Lower leg skin (tissue), 4 donors: ENCODE results near the gene C2orf72. TPM values are rescaled to one million over a fixed set of nuclear protein-coding genes. Genes with fewer than 3 reads are reported as not detected.

Source experiments
- DNase-seq, 2 donors: peaks; one replicate each; pipeline ENCODE4 v3.0.0-alpha.2; 2019; ENCODE audit warnings: low spot score in 2 of 2
- H3K4me3 ChIP-seq: fragments of 200-600 bp; sonication (generic); 2 replicates; pipeline ENCODE4 v1.5.1; 2017; ENCODE audit warnings: mild to moderate bottlenecking, low read depth; ENCODE audit not compliant: poor library complexity, severe bottlenecking
- POLR2A ChIP-seq, 2 donors: fragments of 450-650 bp; IDR thresholded peaks; one replicate each; pipeline ENCODE4 v1.6.1; 2016 to 2017; ENCODE audit warnings: antibody characterized with exemption in 2 of 2, mild to moderate bottlenecking in 1 of 2, moderate library complexity in 1 of 2
- WGBS, 2 donors: methylation state at CpG; one replicate each; pipeline ENCODE4 v1.1.5; 2018; 5-methylcytosine and 5-hydroxymethylcytosine counted together
- intact Hi-C: fragments of 100-400 bp; cut with DNase I; formaldehyde crosslinking; loops from one replicate; pipeline ENCODE4 v1.15.0; 2023; ENCODE audit warnings: low total_unique reads
- total RNA-seq, 4 donors: library from RNA; depleted of rRNA; stranded (reverse); fragments of >200 nt; gene quantifications; one replicate each; pipeline ENCODE4 v1.1.0, GENCODE V29; 2016
- TF ChIP-seq, protein P1 (sequence below), 3 donors: fragments of 450-650 bp; IDR thresholded peaks; one replicate each; pipeline ENCODE4 v1.5.1; 2016; ENCODE audit warnings: antibody characterized with exemption in 3 of 3, mild to moderate bottlenecking in 3 of 3, moderate library complexity in 2 of 3

C2orf72 gene
- total RNA-seq, 4 donors from 2014 or later = 0.95 to 7.3 (median 4.0) TPM

DNA sequence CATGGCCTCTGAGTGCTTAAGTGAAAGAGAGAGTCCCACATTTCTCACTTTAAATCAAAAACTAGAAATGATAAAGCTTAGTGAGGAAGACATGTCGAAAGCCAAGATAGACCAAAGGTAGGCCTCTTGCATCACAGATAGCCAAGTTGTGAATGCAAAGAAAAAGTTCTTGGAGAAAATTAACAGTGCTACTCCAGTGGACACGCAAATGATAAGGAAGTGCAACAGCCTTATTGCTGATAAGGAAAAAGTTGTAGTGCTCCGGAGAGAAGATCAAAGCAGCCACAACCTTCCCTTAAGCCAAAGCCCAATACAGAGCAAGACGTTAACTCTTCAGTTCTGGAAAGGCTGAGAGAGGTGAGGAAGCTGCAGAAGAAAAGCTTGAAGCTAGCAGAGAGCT lies 51.4 kb downstream of the C2orf72 start:
- no peak overlapping the region for H3K4me3 ChIP-seq
- WGBS, 2 donors = 82 to 83% methylated on average over 4 of the region's 4 CpGs
- intact Hi-C loops = no loop called here
- DNase-seq = no peak
- no peak for TF ChIP-seq POLR2A (IDR thresholded peaks at IDR 0.05)
- TF ChIP-seq, protein P1, sequence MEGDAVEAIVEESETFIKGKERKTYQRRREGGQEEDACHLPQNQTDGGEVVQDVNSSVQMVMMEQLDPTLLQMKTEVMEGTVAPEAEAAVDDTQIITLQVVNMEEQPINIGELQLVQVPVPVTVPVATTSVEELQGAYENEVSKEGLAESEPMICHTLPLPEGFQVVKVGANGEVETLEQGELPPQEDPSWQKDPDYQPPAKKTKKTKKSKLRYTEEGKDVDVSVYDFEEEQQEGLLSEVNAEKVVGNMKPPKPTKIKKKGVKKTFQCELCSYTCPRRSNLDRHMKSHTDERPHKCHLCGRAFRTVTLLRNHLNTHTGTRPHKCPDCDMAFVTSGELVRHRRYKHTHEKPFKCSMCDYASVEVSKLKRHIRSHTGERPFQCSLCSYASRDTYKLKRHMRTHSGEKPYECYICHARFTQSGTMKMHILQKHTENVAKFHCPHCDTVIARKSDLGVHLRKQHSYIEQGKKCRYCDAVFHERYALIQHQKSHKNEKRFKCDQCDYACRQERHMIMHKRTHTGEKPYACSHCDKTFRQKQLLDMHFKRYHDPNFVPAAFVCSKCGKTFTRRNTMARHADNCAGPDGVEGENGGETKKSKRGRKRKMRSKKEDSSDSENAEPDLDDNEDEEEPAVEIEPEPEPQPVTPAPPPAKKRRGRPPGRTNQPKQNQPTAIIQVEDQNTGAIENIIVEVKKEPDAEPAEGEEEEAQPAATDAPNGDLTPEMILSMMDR (IDR thresholded peaks at IDR 0.05) = no peak

GRCh38 chr2:231093933-231094332 lies 56.6 kb downstream of the C2orf72 start:
- DNase-seq = no peak
- 90 to 91% methylated on average over 5 of the region's 5 CpGs for WGBS, 2 donors
- no peak overlapping the region for H3K4me3 ChIP-seq
- TF ChIP-seq, protein P1 (IDR thresholded peaks at IDR 0.05) = no peak
- no peak for TF ChIP-seq POLR2A (IDR thresholded peaks at IDR 0.05)
- intact Hi-C loops = no loop called here

DNA sequence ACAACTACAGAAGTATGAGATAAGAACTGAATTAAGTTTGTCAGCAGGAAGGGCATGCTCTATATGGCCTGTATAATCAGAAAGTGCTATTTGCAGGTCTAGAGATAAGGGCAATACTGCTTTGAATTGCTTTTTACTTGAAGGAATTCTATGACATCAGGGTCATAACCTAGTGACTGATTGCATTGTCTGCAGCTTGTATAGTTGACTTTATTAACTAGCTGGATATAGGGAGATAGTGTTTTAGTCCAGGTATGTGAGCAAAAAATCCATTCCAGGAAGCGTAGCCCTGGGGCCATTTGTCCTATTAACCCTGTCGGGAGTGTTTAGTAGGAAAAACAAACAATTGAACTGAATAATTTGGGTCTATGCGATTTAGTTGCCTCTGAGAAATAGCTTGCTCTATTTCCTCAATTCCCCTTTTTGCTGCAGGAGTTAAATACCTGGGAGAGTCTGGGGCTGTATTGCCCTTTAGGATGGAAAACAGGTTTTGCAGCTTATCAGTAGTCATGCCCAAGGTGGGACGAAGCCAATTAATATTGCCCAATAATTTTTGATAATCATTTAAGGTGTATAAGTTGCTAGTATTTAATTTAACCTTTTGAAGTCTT lies 57.5 kb downstream of the C2orf72 start:
- no peak for DNase-seq
- no peak for TF ChIP-seq POLR2A (IDR thresholded peaks at IDR 0.05)
- TF ChIP-seq, protein P1 (IDR thresholded peaks at IDR 0.05) = no peak
- H3K4me3 ChIP-seq = no peak overlapping the region
- WGBS, 2 donors = 82 to 89% methylated on average over 4 of the region's 4 CpGs
- intact Hi-C loops = no loop called here

Other genes with a start within 250 kb of the C2orf72 start
- 10 to 100 TPM; 12.3 to 19.1 (median 14.0) TPM for gene ITM2C, start 172.6 kb upstream of the C2orf72 start, total RNA-seq
- gene GPR55, start 112.3 kb upstream of the C2orf72 start, total RNA-seq = under 1 TPM in 1 of 4 donors, not detected in 3; 0.30 TPM
- gene SPATA3, start 41.4 kb upstream of the C2orf72 start, total RNA-seq = under 1 TPM in 1 of 4 donors, not detected in 3; 0.25 TPM
- gene PSMD1, start 19.3 kb downstream of the C2orf72 start, total RNA-seq = 10 to 100 TPM; 49.8 to 67.9 (median 57.4) TPM
- gene HTR2B, start 87.5 kb downstream of the C2orf72 start, total RNA-seq = under 1 TPM in 2 of 4 donors, not detected in 2; 0.10 to 0.46 TPM
- 1 to 10 TPM; 2.2 to 6.9 (median 5.3) TPM for gene ARMC9, start 161.1 kb downstream of the C2orf72 start, total RNA-seq